SK-N-SH (cell line): ENCODE results near the gene ACTL7A. TPM values are rescaled to one million over a fixed set of nuclear protein-coding genes. Genes with fewer than 3 reads are reported as not detected.

Experiments used
- CTCF ChIA-PET: fragments of 300-600, 350-600 bp; formaldehyde crosslinking; extraction: SDS; loops from one replicate; lab custom pipeline; 2021; lab: Yijun Ruan, JAX
- POLR2A ChIA-PET: fragments of 350-600 bp; sonication (Branson Sonifier 250); formaldehyde crosslinking; extraction: SDS; loops from one replicate; lab custom pipeline; 2020; ENCODE audit warnings: antibody characterized with exemption, inconsistent platforms; lab: Yijun Ruan, JAX
- DNase-seq: peaks from one replicate; pipeline ENCODE4 v3.0.0; 2012
- H2AFZ ChIP-seq: fragments of 200-600 bp; sonication (generic); 2 replicates; pipeline ENCODE4 v1.8.1; 2016; ENCODE audit warnings: antibody characterized with exemption, mild to moderate bottlenecking, low read depth
- H3F3A ChIP-seq: fragments of 200-600 bp; sonication (generic); replicated peaks from 2 replicates; pipeline ENCODE3; 2016; ENCODE audit warnings: antibody characterized with exemption, mild to moderate bottlenecking; ENCODE audit not compliant: insufficient read depth
- H3K27ac ChIP-seq, 2 experiments: fragments of 200-500 bp in 1 of 2; fragments of 200-600 bp in 1 of 2; sonication (Bioruptor generic) in 1 of 2; sonication (generic), shearing (Covaris generic) in 1 of 2; 2 replicates each; pipeline versions ENCODE4 v1.5.1 to v1.6.1; 2014 to 2016; ENCODE audit warnings: low read depth in 2 of 2, inconsistent platforms in 1 of 2, low read length in 1 of 2, mild to moderate bottlenecking in 1 of 2, mixed read lengths in 1 of 2
- H3K27me3 ChIP-seq: fragments of 200-600 bp; sonication (generic), shearing (Covaris generic); 2 replicates; pipeline ENCODE4 v1.6.1; 2016; ENCODE audit warnings: mixed run types; ENCODE audit not compliant: insufficient read depth
- H3K36me3 ChIP-seq, 2 experiments: fragments of 200-500 bp in 1 of 2; fragments of 200-600 bp in 1 of 2; sonication (Bioruptor generic) in 1 of 2; sonication (generic) in 1 of 2; replicated peaks in 1 of 2; 2 replicates each; pipeline versions ENCODE3 to v1.5.1; 2014 to 2016; ENCODE audit warnings: low read length in 1 of 2, mild to moderate bottlenecking in 1 of 2; ENCODE audit not compliant: insufficient read depth in 2 of 2, control insufficient read depth in 1 of 2
- H3K4me1 ChIP-seq, 2 experiments: fragments of 200-500 bp in 1 of 2; fragments of 200-600 bp in 1 of 2; sonication (Bioruptor generic) in 1 of 2; sonication (generic), shearing (Covaris generic) in 1 of 2; 2 replicates each; pipeline versions ENCODE4 v1.5.1 to v1.6.1; 2014 to 2016; ENCODE audit warnings: low read depth in 1 of 2, low read length in 1 of 2, mixed run types in 1 of 2; ENCODE audit not compliant: insufficient read depth in 2 of 2, control insufficient read depth in 1 of 2
- H3K4me2 ChIP-seq: fragments of 200-600 bp; sonication (generic), shearing (Covaris generic); 2 replicates; pipeline ENCODE4 v1.6.1; 2017; ENCODE audit warnings: mixed run types
- H3K4me3 ChIP-seq, 2 experiments: fragments of 200-500 bp in 1 of 2; fragments of 200-600 bp in 1 of 2; sonication (Bioruptor generic) in 1 of 2; sonication (generic), shearing (Covaris generic) in 1 of 2; 2 replicates each; pipeline versions ENCODE4 v1.5.1 to v1.8.1; 2014 to 2016; ENCODE audit warnings: low read depth in 2 of 2, inconsistent platforms in 1 of 2, low read length in 1 of 2, mild to moderate bottlenecking in 1 of 2, mixed read lengths in 1 of 2, moderate library complexity in 1 of 2
- H3K79me2 ChIP-seq: fragments of 200-600 bp; sonication (generic); 2 replicates; pipeline ENCODE4 v1.8.1; 2017; ENCODE audit warnings: mild to moderate bottlenecking; ENCODE audit not compliant: insufficient read depth
- H3K9ac ChIP-seq: fragments of 200-600 bp; sonication (generic); 2 replicates; pipeline ENCODE4 v1.6.1; 2017; ENCODE audit warnings: mixed run types
- H3K9me2 ChIP-seq: fragments of 200-600 bp; sonication (generic); 2 replicates; pipeline ENCODE4 v1.6.1; 2017; ENCODE audit warnings: mixed run types
- H3K9me3 ChIP-seq: fragments of 200-600 bp; sonication (generic); 2 replicates; pipeline ENCODE4 v1.6.1; 2017; ENCODE audit warnings: mixed run types, mild to moderate bottlenecking, moderate library complexity
- H4K20me1 ChIP-seq: fragments of 200-600 bp; sonication (generic); 2 replicates; pipeline ENCODE4 v1.6.1; 2017; ENCODE audit warnings: mild to moderate bottlenecking, mixed run types; ENCODE audit not compliant: insufficient read depth
- CHD2 ChIP-seq: fragments of 150-350 bp; IDR thresholded peaks from 2 replicates; pipeline ENCODE4 v1.6.1; 2018; ENCODE audit warnings: low read length; ENCODE audit not compliant: partially characterized antibody
- EP300 ChIP-seq, 2 experiments: IDR thresholded peaks; 2 replicates each; pipeline versions ENCODE4 v1.4.0 to v1.6.1; 2012; ENCODE audit warnings: borderline replicate concordance in 1 of 2, low read depth in 1 of 2, low read length in 1 of 2
- EZH2phosphoT487 ChIP-seq: fragments of 200-600 bp; sonication (generic); IDR thresholded peaks from 2 replicates; pipeline ENCODE4 v1.6.1; 2017; ENCODE audit warnings: low read depth, mixed run types, mild to moderate bottlenecking, antibody characterized with exemption, moderate library complexity, borderline replicate concordance
- FOXJ3 ChIP-seq: sonication (generic); formaldehyde crosslinking; IDR thresholded peaks from 2 replicates; pipeline ENCODE4 v1.5.1; 2020; ENCODE audit warnings: mild to moderate bottlenecking, missing genetic modification reagents
- GABPA ChIP-seq: IDR thresholded peaks from 2 replicates; pipeline ENCODE4 v1.4.0; 2012; ENCODE audit warnings: low read depth, mild to moderate bottlenecking
- GATA2 ChIP-seq: sonication (generic); formaldehyde crosslinking; IDR thresholded peaks from 2 replicates; pipeline ENCODE4 v1.5.0; 2020; ENCODE audit warnings: mild to moderate bottlenecking, missing genetic modification reagents
- MXI1 ChIP-seq: IDR thresholded peaks from 2 replicates; pipeline ENCODE4 v1.6.1; 2012; ENCODE audit warnings: mild to moderate bottlenecking, low read depth, low read length, improper control_type of control experiment
- NFIC ChIP-seq: IDR thresholded peaks from 2 replicates; pipeline ENCODE4 v1.4.0; 2012; ENCODE audit warnings: borderline replicate concordance
- POLR2AphosphoS5 ChIP-seq: IDR thresholded peaks from 2 replicates; pipeline ENCODE4 v1.6.1; 2012; ENCODE audit warnings: low read depth, low read length
- RAD21 ChIP-seq: IDR thresholded peaks from 2 replicates; pipeline ENCODE4 v1.6.1; 2012; ENCODE audit warnings: mild to moderate bottlenecking, low read length
- RCOR1 ChIP-seq: fragments of 150-350 bp; IDR thresholded peaks from 2 replicates; pipeline ENCODE4 v1.6.1; 2017; ENCODE audit warnings: antibody characterized with exemption, low read length
- RFX5 ChIP-seq: IDR thresholded peaks from 2 replicates; pipeline ENCODE4 v1.6.1; 2012; ENCODE audit warnings: mild to moderate bottlenecking, improper control_type of control experiment, low read length
- SMC3 ChIP-seq: IDR thresholded peaks from 2 replicates; pipeline ENCODE4 v1.6.1; 2012; ENCODE audit warnings: low read depth, low read length, improper control_type of control experiment
- TCF12 ChIP-seq: IDR thresholded peaks from 2 replicates; pipeline ENCODE4 v1.4.0; 2012
- TEAD4 ChIP-seq: IDR thresholded peaks from 2 replicates; pipeline ENCODE4 v1.4.0; 2012; ENCODE audit warnings: mild to moderate bottlenecking, borderline replicate concordance; ENCODE audit not compliant: insufficient read depth
- USF1 ChIP-seq: IDR thresholded peaks from 2 replicates; pipeline ENCODE4 v1.4.0; 2012; ENCODE audit warnings: low read depth, borderline replicate concordance
- YY1 ChIP-seq: IDR thresholded peaks from 2 replicates; pipeline ENCODE4 v1.4.0; 2012; ENCODE audit warnings: low read depth, mild to moderate bottlenecking
- WGBS: methylation state at CpG from one replicate; pipeline ENCODE4 v1.1.6; 2017; ENCODE audit warnings: low lambda C conversion rate; 5-methylcytosine and 5-hydroxymethylcytosine counted together
- polyA plus RNA-seq, 3 experiments: library from polyadenylated mRNA; depleted of rRNA; stranded (reverse); fragments of >200 nt; gene quantifications; 2 replicates each; pipeline ENCODE4 v1.2.3, GENCODE V29; 2012
- TF ChIP-seq, protein P1 (sequence below): fragments of 150-350 bp; IDR thresholded peaks from 2 replicates; pipeline ENCODE4 v1.6.1; 2017; ENCODE audit warnings: antibody characterized with exemption, low read length, low read depth, borderline replicate concordance

The ACTL7A gene
- polyA plus RNA-seq, 1 of the 3 experiments (the other 2 are of a cell fraction), result not detected

GRCh38 chr9:108854094-108854493 lies 8.0 kb upstream of the ACTL7A start:
- Histone ChIP-seq H3K4me3 (no peak overlapping the region), H3K79me2 (no peaks in the 10 kb centered on the region), H3K9ac (no peak overlapping the region), H3F3A (no peaks in the 10 kb centered on the region), H3K27ac (no peak overlapping the region), H3K27me3 (no peaks in the 10 kb centered on the region; the same call in 1 of the 2 replicates), H3K9me3 (no peaks in the 10 kb centered on the region), H2AFZ (no peak overlapping the region), H3K36me3 (no peaks in the 10 kb centered on the region), H3K4me2 (no peak overlapping the region), H4K20me1 (no peaks in the 10 kb centered on the region), H3K9me2 (no peaks in the 10 kb centered on the region), H3K4me1 (no peaks in the 10 kb centered on the region)
- CTCF ChIA-PET, result no interaction called here
- WGBS, result no CpG with 5 or more reads among the region's 3 CpGs
- DNase-seq, result no peak
- POLR2A ChIA-PET, result no interaction called here
- TF ChIP-seq GABPA, result no peak
- no peak for TF ChIP-seq SMC3
- no peak for TF ChIP-seq RCOR1
- TF ChIP-seq USF1, result no peak
- no peak for TF ChIP-seq RFX5
- no peak for TF ChIP-seq FOXJ3
- TF ChIP-seq EP300 (IDR thresholded peaks at IDR 0.05; ENCODE audit: borderline replicate concordance in 1 of 2, low read depth in 1 of 2, low read length in 1 of 2), result no peak
- no peak for TF ChIP-seq GATA2 (CRISPR knock-in tag)
- TF ChIP-seq, protein P1, sequence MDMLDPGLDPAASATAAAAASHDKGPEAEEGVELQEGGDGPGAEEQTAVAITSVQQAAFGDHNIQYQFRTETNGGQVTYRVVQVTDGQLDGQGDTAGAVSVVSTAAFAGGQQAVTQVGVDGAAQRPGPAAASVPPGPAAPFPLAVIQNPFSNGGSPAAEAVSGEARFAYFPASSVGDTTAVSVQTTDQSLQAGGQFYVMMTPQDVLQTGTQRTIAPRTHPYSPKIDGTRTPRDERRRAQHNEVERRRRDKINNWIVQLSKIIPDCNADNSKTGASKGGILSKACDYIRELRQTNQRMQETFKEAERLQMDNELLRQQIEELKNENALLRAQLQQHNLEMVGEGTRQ, result no peak
- no peak for TF ChIP-seq YY1
- no peak for TF ChIP-seq RAD21
- TF ChIP-seq POLR2AphosphoS5, result no peak
- no peak for TF ChIP-seq EZH2phosphoT487
- no peak for TF ChIP-seq TEAD4
- TF ChIP-seq CHD2, result no peak
- TF ChIP-seq NFIC, result no peak
- no peak for TF ChIP-seq MXI1
- no peak for TF ChIP-seq TCF12

DNA sequence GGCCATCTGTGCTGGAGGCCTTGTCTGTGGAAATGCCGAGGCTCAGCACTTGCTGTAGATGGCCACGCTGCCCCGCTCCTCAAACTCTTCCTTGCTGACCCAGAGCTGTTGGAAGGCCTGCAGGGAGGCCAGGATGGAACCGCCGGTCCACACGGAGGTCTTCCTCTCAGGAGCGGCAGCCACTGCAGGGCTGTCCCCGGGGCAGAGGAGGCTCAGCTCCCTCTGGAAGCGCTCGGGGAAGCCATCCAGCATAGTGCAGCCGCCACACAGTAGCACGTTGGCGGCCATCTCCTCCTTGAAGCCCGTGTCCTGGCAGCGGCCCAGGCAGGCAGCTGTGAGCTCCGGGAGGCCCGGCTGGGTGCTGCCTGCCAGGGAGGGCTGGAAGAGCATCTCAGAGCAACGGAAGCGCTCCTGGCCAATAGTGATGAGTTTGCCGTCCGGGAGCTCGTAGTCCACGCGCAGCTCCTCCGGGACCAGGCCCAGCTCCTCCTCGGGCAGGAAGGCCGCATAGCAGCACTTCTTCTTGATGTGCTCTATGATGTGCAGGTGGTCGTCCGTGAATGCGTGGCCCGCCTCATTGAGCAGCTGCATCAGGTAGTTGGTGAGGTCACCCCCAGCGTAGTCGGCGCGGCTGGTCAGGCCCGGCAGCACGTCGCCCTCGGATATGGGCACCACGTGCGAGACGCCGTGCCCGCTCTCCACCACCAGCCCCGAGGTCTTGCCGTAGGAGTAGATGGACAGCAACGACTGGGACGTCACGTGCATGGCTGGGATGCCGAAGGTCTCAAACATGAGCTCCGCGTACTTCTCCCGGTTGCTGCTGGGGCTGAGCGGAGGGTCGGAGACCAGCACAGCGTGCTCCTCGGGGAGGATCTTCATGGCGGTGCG lies 7.2 kb upstream of the ACTL7A start:
- Histone ChIP-seq H3K4me1 (no peaks in the 10 kb centered on the region), H2AFZ (no peak overlapping the region), H3K4me2 (no peak overlapping the region), H3F3A (no peaks in the 10 kb centered on the region), H3K27ac (no peak overlapping the region), H3K9me3 (no peaks in the 10 kb centered on the region), H3K4me3 (no peak overlapping the region), H3K9ac (no peak overlapping the region), H3K79me2 (no peaks in the 10 kb centered on the region), H4K20me1 (no peaks in the 10 kb centered on the region), H3K27me3 (no peaks in the 10 kb centered on the region; the same call in 1 of the 2 replicates), H3K36me3 (no peaks in the 10 kb centered on the region), H3K9me2 (no peaks in the 10 kb centered on the region)
- CTCF ChIA-PET, result no interaction called here
- TF ChIP-seq RAD21, result no peak
- POLR2A ChIA-PET, result no interaction called here
- WGBS, result 82% methylated on average over 24 of the region's 59 CpGs
- DNase-seq, result no peak
